Neural crest cell (in vitro differentiated cells): ENCODE measurements around the gene GDA. TPM values are rescaled to one million over a fixed set of nuclear protein-coding genes. Genes with fewer than 3 reads are reported as not detected.
A peak's percentile ranks its signal among the peaks of the same experiment; 100 is the strongest.
"Not testable (repeated sequence)": the region's sequence is repeated elsewhere in the genome, so short reads cannot be mapped to it uniquely, and the experiment has no call there.

Source experiments
- DNase-seq: peaks from one replicate; pipeline ENCODE4 v3.0.0; 2021; ENCODE audit warnings: low read depth, mixed read lengths, low spot score
- H3K27ac Mint-ChIP-seq: one replicate; pipeline ENCODE4 v1.8.0; 2021; ENCODE audit warnings: mild to moderate bottlenecking, mixed read lengths; ENCODE audit not compliant: unreplicated experiment
- H3K27me3 Mint-ChIP-seq: 2 replicates; pipeline ENCODE4 v1.8.0; 2021; ENCODE audit warnings: low read depth, mild to moderate bottlenecking, mixed read lengths
- H3K36me3 Mint-ChIP-seq: 2 replicates; pipeline ENCODE4 v1.8.0; 2021; ENCODE audit warnings: low read depth, mild to moderate bottlenecking, mixed read lengths
- H3K4me1 Mint-ChIP-seq: 2 replicates; pipeline ENCODE4 v1.8.0; 2021; ENCODE audit warnings: mixed read lengths
- H3K4me3 Mint-ChIP-seq: one replicate; pipeline ENCODE4 v1.8.0; 2021; ENCODE audit warnings: mild to moderate bottlenecking, mixed read lengths
- H3K9me3 Mint-ChIP-seq: 2 replicates; pipeline ENCODE4 v1.8.0; 2021; ENCODE audit warnings: mixed read lengths
- CTCF ChIP-seq: fragments of 200-600 bp; sonication (generic); conservative IDR thresholded peaks from 2 replicates; pipeline ENCODE4 v1.5.0; 2021; ENCODE audit warnings: antibody characterized with exemption, mild to moderate bottlenecking
- total RNA-seq: library from RNA; stranded (reverse); gene quantifications from 2 replicates; pipeline ENCODE4 v1.2.1, GENCODE V29; 2021

GDA gene
- total RNA-seq, 1 donor from 2014 or later = 12.3 TPM

- no peak for DNase-seq
- Mint-ChIP-seq H3K9me3 (no peaks in the 10 kb centered on the region), H3K4me3 (no peak overlapping the region), H3K4me1 (no peaks in the 10 kb centered on the region), H3K27me3 (peaks cover 2% of the 10 kb centered on the region), H3K27ac (no peak overlapping the region), H3K36me3 (no peaks in the 10 kb centered on the region)
- TF ChIP-seq CTCF = no peak
These were observed 125.7 kb downstream of the GDA start for GRCh38 chr9:72274916-72275315.

- Mint-ChIP-seq H3K27ac (no peak overlapping the region), H3K4me1 (peaks cover 5% of the 10 kb centered on the region), H3K27me3 (peaks cover 2% of the 10 kb centered on the region), H3K36me3 (no peaks in the 10 kb centered on the region), H3K9me3 (no peaks in the 10 kb centered on the region), H3K4me3 (no peak overlapping the region)
- no peak for DNase-seq
- TF ChIP-seq CTCF = no peak
These were observed 127.2 kb downstream of the GDA start for GRCh38 chr9:72276429-72276828.

- Mint-ChIP-seq H3K4me3 (no peak overlapping the region), H3K27me3 (no peaks in the 10 kb centered on the region), H3K4me1 (peaks cover 5% of the 10 kb centered on the region), H3K27ac (no peak overlapping the region), H3K9me3 (peaks cover 3% of the 10 kb centered on the region), H3K36me3 (no peaks in the 10 kb centered on the region)
- no peak for DNase-seq
- no peak for TF ChIP-seq CTCF
These were observed 129.7 kb downstream of the GDA start for GRCh38 chr9:72278959-72279358.

- peaks cover 3% of the 10 kb centered on the region for H3K9me3 Mint-ChIP-seq
- peak; percentile 64 for DNase-seq
- no peaks in the 10 kb centered on the region for H3K27me3 Mint-ChIP-seq
- peaks cover 5% of the 10 kb centered on the region for H3K4me1 Mint-ChIP-seq
- peak; percentile 96 for TF ChIP-seq CTCF
- H3K4me3 Mint-ChIP-seq = no peak overlapping the region
- no peak overlapping the region for H3K27ac Mint-ChIP-seq
- no peaks in the 10 kb centered on the region for H3K36me3 Mint-ChIP-seq
These were observed 131.8 kb downstream of the GDA start for GRCh38 chr9:72280913-72281500.

GRCh38 chr9:72289401-72289800, 140.2 kb downstream of the GDA start:
- H3K4me3 Mint-ChIP-seq = no peak overlapping the region
- no peak for TF ChIP-seq CTCF
- peaks cover 4% of the 10 kb centered on the region for H3K4me1 Mint-ChIP-seq
- no peak for DNase-seq
- no peaks in the 10 kb centered on the region for H3K27me3 Mint-ChIP-seq
- no peak overlapping the region for H3K27ac Mint-ChIP-seq
- peaks cover 11% of the 10 kb centered on the region for H3K9me3 Mint-ChIP-seq
- peaks cover 11% of the 10 kb centered on the region for H3K36me3 Mint-ChIP-seq

- Mint-ChIP-seq H3K4me1 (peaks cover 4% of the 10 kb centered on the region), H3K27me3 (no peaks in the 10 kb centered on the region), H3K4me3 (no peak overlapping the region), H3K9me3 (peaks cover 11% of the 10 kb centered on the region), H3K36me3 (peaks cover 11% of the 10 kb centered on the region), H3K27ac (no peak overlapping the region)
- DNase-seq = no peak
- no peak for TF ChIP-seq CTCF
These were observed 141.1 kb downstream of the GDA start for GRCh38 chr9:72290311-72290710.

- Mint-ChIP-seq H3K36me3 (peaks cover 11% of the 10 kb centered on the region), H3K9me3 (peaks cover 11% of the 10 kb centered on the region)
- not testable (repeated sequence) for DNase-seq, H3K27me3 Mint-ChIP-seq, H3K27ac Mint-ChIP-seq, H3K4me1 Mint-ChIP-seq, H3K4me3 Mint-ChIP-seq
These were observed 142.3 kb downstream of the GDA start for GRCh38 chr9:72291576-72291975.
